ENCODE data around the gene BRME1. TPM values are rescaled to one million over a fixed set of nuclear protein-coding genes. Genes with fewer than 3 reads are reported as not detected.

Gene BRME1
- total RNA-seq (2022) (17.3 and 17.4 TPM in 2 replicates), Bru-seq, nascent RNA (percentile 49 among the genes with signal in this experiment), BruChase-seq, experiment 1, labeled RNA remaining after a 2-hour chase (percentile 53 among the genes with signal in this experiment), BruChase-seq, experiment 2, labeled RNA remaining after a 6-hour chase (percentile 53 among the genes with signal in this experiment)
- long read RNA-seq, partial matches to known transcripts, result 1 of 7 reads
- long read RNA-seq, other reads (novel, unspliced or antisense), result 6 of 7 reads

DNA sequence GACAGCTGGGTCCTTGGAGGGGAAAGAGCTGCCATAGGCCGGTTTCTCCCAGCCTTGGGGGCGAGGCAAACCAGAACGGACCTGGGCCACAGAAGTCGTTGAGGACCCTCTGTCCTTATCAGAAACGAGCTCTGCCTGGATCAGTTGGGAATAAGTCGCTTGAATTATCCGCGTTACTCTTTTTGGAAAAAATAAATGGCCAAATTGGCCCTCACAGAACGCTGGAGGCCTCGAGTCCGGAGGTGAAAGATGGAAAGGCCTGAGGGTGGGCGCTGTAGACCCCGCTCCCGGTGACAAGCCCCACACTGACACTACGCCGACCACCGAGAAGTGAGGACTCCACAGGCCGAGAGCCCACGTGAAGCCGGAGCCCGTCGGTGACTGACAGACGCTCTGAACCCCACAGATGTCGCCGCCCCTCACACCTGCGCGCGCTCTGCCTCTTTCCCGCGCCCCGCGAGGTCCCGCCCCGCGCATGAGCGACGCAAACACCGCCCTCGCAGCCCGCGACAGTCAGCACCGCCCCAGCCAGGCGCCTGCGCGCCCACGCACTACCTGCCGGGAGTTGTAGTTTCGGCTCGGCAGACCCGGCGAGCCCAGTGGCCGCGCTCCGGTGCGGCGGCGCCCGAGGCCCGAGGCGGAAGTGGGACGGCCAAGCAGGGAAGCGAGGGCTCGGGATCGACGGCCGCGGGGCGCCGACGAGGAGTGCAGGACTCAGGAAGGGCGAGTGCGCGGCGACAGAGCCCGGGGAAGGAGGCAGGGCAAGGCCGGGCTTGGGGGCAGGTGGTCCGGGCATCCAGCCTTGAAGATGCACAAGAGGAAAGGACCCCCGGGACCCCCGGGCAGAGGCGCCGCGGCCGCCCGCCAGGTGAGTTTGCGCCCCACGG is at the start of gene BRME1, which contains the start of gene CC2D1A:
TSS of gene BRME1 (minus strand) at position 484 of the 887 bp plus-strand sequence. CDS start 1,225 bp downstream, outside the sequence.
TSS of gene CC2D1A (plus strand) at position 568 of the 887 bp plus-strand sequence. CDS start at position 809, 241 bp downstream.
- TF ChIP-seq CTCF (IDR thresholded peaks at IDR 0.05; ENCODE audit: insufficient read depth in 1 of 2, low read depth in 1 of 2, low read length in 1 of 2, severe bottlenecking in 1 of 2, unreplicated experiment in 1 of 2), result no peak
- H3K4me1 Mint-ChIP-seq (ENCODE audit: low read depth, unreplicated experiment), result no peaks in the 10 kb centered on the region
- ChIA-PET POLR2A (interaction anchor here (0.7 kb wide), 1 partner anchor 11 kb away, joined by 7 read pairs; no protein-coding TSS in a partner anchor), CTCF (no interaction called here)
- Histone ChIP-seq H3K4me3 (ENCODE audit: low read depth, low read length) (peak within 1 kb of the TSS; percentile 86), H3K27me3 (replicated peaks; ENCODE audit: control insufficient read depth, insufficient read depth, low read length) (no peaks in the 10 kb centered on the region), H3K9me3 (no peaks in the 10 kb centered on the region), H3K4me1 (peaks cover 7% of the 10 kb centered on the region; the same call in 1 of the 2 replicates), H3K36me3 (ENCODE audit: control insufficient read depth, insufficient read depth, low read length) (0 out of 2 replicates have a peak, but pooled peaks cover 1% of the 10 kb centered on the region)
- BruUV-seq (replicated peaks), result TSS peak; percentile 79
- H3K27ac Mint-ChIP-seq (ENCODE audit: unreplicated experiment), result peak within 1 kb of the TSS; percentile 92
- H3K36me3 Mint-ChIP-seq (ENCODE audit: insufficient read depth, unreplicated experiment), result peaks cover 25% of the 10 kb centered on the region
- DNase-seq, result peak; percentile 94 to 96
- intact Hi-C loops (cut with micrococcal nuclease; ENCODE audit: unreplicated experiment), result no loop called here
- peak within 1 kb of the TSS; percentile 85 for H3K4me3 Mint-ChIP-seq (ENCODE audit: unreplicated experiment)
- H3K27me3 Mint-ChIP-seq (ENCODE audit: insufficient read depth, unreplicated experiment), result no peaks in the 10 kb centered on the region
- no peaks in the 10 kb centered on the region for H3K9me3 Mint-ChIP-seq (ENCODE audit: unreplicated experiment)

DNA sequence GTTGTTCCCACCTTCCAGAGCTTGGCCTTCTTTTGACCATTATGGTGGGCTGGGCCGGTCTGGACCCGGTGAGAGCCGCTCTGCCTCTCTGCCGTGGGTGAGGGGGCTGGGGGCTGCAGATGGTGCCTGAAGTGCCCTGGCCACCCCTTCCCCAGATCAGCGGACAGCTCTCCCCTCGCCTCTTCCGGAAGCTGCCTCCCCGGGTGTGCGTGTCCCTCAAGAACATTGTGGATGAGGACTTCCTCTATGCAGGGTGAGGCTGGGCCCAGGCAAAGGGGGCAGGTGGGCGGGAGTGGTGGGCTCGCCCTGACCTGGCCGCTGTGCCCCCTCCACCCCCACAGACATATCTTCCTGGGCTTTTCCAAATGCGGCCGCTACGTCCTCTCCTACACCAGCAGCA is 48.3 kb upstream of the BRME1 start:
- ChIA-PET POLR2A (no interaction called here), CTCF (no interaction called here)
- BruUV-seq (replicated peaks), result no TSS peak
- Mint-ChIP-seq H3K9me3 (ENCODE audit: unreplicated experiment) (no peaks in the 10 kb centered on the region), H3K27me3 (ENCODE audit: insufficient read depth, unreplicated experiment) (no peaks in the 10 kb centered on the region), H3K27ac (ENCODE audit: unreplicated experiment) (no peak overlapping the region), H3K4me3 (ENCODE audit: unreplicated experiment) (peak overlapping the region; percentile 33), H3K4me1 (ENCODE audit: low read depth, unreplicated experiment) (no peaks in the 10 kb centered on the region), H3K36me3 (ENCODE audit: insufficient read depth, unreplicated experiment) (peaks cover 24% of the 10 kb centered on the region)
- Histone ChIP-seq H3K36me3 (ENCODE audit: control insufficient read depth, insufficient read depth, low read length) (peaks cover 2% of the 10 kb centered on the region), H3K4me3 (ENCODE audit: low read depth, low read length) (no peak overlapping the region), H3K27me3 (replicated peaks; ENCODE audit: control insufficient read depth, insufficient read depth, low read length) (no peaks in the 10 kb centered on the region), H3K9me3 (no peaks in the 10 kb centered on the region), H3K4me1 (0 out of 2 replicates have a peak, but pooled peaks cover 6% of the 10 kb centered on the region)
- intact Hi-C loops (cut with micrococcal nuclease; ENCODE audit: unreplicated experiment), result no loop called here
- no peak for TF ChIP-seq CTCF (IDR thresholded peaks at IDR 0.05; ENCODE audit: insufficient read depth in 1 of 2, low read depth in 1 of 2, low read length in 1 of 2, severe bottlenecking in 1 of 2, unreplicated experiment in 1 of 2)
- no peak for DNase-seq

GRCh38 chr19:13952931-13953531 is 47.1 kb upstream of the BRME1 start:
- H3K9me3 Mint-ChIP-seq (ENCODE audit: unreplicated experiment), result no peaks in the 10 kb centered on the region
- H3K36me3 Mint-ChIP-seq (ENCODE audit: insufficient read depth, unreplicated experiment), result peaks cover 21% of the 10 kb centered on the region
- H3K36me3 ChIP-seq (ENCODE audit: control insufficient read depth, insufficient read depth, low read length), result peaks cover 2% of the 10 kb centered on the region
- no peaks in the 10 kb centered on the region for H3K27me3 ChIP-seq (replicated peaks; ENCODE audit: control insufficient read depth, insufficient read depth, low read length)
- ChIA-PET POLR2A (interaction anchor here (1.0 kb wide), 1 partner anchor 53 kb away, joined by 5 read pairs; the partner anchor contains the start of gene RFX1), CTCF (interaction anchor here (0.8 to 1.5 kb wide), 2 partner anchors 119 to 121 kb away, joined by 3 read pairs; partner anchors contain the start of gene MISP3)
- intact Hi-C loops (cut with micrococcal nuclease; ENCODE audit: unreplicated experiment), result loop anchor here (1.0 to 2.0 kb wide), 3 partner anchors 25 to 72 kb away; no protein-coding TSS in a partner anchor
- no peak for TF ChIP-seq CTCF (IDR thresholded peaks at IDR 0.05; ENCODE audit: insufficient read depth in 1 of 2, low read depth in 1 of 2, low read length in 1 of 2, severe bottlenecking in 1 of 2, unreplicated experiment in 1 of 2)
- H3K27me3 Mint-ChIP-seq (ENCODE audit: insufficient read depth, unreplicated experiment), result no peaks in the 10 kb centered on the region
- BruUV-seq (replicated peaks), result no TSS peak
- no peaks in the 10 kb centered on the region for H3K9me3 ChIP-seq
- H3K4me3 ChIP-seq (ENCODE audit: low read depth, low read length), result peak overlapping the region; percentile 90
- H3K4me1 ChIP-seq, result 0 out of 2 replicates have a peak, but pooled peaks cover 6% of the 10 kb centered on the region
- H3K27ac Mint-ChIP-seq (ENCODE audit: unreplicated experiment), result peak overlapping the region; percentile 42
- no peak for DNase-seq
- H3K4me3 Mint-ChIP-seq (ENCODE audit: unreplicated experiment), result peak overlapping the region; percentile 71
- H3K4me1 Mint-ChIP-seq (ENCODE audit: low read depth, unreplicated experiment), result no peaks in the 10 kb centered on the region
